ENCODE measurements around the gene SLC27A2.

SLC27A2 gene

GRCh38 chr15:50281427-50281826, 99.4 kb downstream of the SLC27A2 start:
- no peak for DNase-seq
